ENCODE data around the gene NAV3. TPM values are rescaled to one million over a fixed set of nuclear protein-coding genes. Genes with fewer than 3 reads are reported as not detected.

NAV3 gene
- total RNA-seq, 6 donors from 2014 or later = 3.5 to 24.1 (median 8.6) TPM

- WGBS, 2 donors = 48 to 59% methylated on average over 2 of the region's 2 CpGs
- no peak overlapping the region for H3K27ac ChIP-seq
- TF ChIP-seq CTCF (IDR thresholded peaks at IDR 0.05) = no peak
- no peak for TF ChIP-seq EP300 (IDR thresholded peaks at IDR 0.05)
- TF ChIP-seq POLR2AphosphoS5 (IDR thresholded peaks at IDR 0.05) = no peak
- TF ChIP-seq POLR2A (IDR thresholded peaks at IDR 0.05) = no peak
Measured at GRCh38 chr12:77847060-77847541, 16.4 kb downstream of the NAV3 start.

GRCh38 chr12:77847680-77848431 is 17.2 kb downstream of the NAV3 start:
- TF ChIP-seq CTCF (IDR thresholded peaks at IDR 0.05) (no peak), POLR2AphosphoS5 (IDR thresholded peaks at IDR 0.05) (no peak), EP300 (IDR thresholded peaks at IDR 0.05) (no peak), POLR2A (IDR thresholded peaks at IDR 0.05) (no peak)
- DNase-seq = no peak
- Histone ChIP-seq H3K27ac (peak overlapping the region in 2 of 4 donors; percentile 10 to 49), H3K4me1 (peaks cover 0 to 8% (median 7%) of the 10 kb centered on the region in 4 donors), H3K4me3 (no peak overlapping the region), H3K36me3 (no peaks in the 10 kb centered on the region), H3K9me3 (no peaks in the 10 kb centered on the region), H3K27me3 (no peaks in the 10 kb centered on the region)
- WGBS, 2 donors = 16 to 20% methylated on average over 3 of the region's 3 CpGs
- peak in 1 of 2 donors; percentile 57 for ATAC-seq (ENCODE audit: low FRiP score in 2 of 2)

More at GRCh38 chr12:77847060-77847541, 16.4 kb downstream of the NAV3 start:
- Histone ChIP-seq H3K36me3 (no peaks in the 10 kb centered on the region), H3K4me3 (no peak overlapping the region), H3K27me3 (no peaks in the 10 kb centered on the region), H3K4me1 (peaks cover 0 to 9% (median 7%) of the 10 kb centered on the region in 4 donors), H3K9me3 (no peaks in the 10 kb centered on the region)
- DNase-seq = no peak
- no peak for ATAC-seq (ENCODE audit: low FRiP score in 2 of 2)

- no peak for TF ChIP-seq EP300 (IDR thresholded peaks at IDR 0.05)
- TF ChIP-seq CTCF (IDR thresholded peaks at IDR 0.05) = no peak
- no peak for TF ChIP-seq POLR2A (IDR thresholded peaks at IDR 0.05)
- TF ChIP-seq POLR2AphosphoS5 (IDR thresholded peaks at IDR 0.05) = no peak
- Histone ChIP-seq H3K4me1 (peaks cover 0 to 8% (median 7%) of the 10 kb centered on the region in 4 donors), H3K36me3 (no peaks in the 10 kb centered on the region), H3K27me3 (no peaks in the 10 kb centered on the region), H3K27ac (no peak overlapping the region), H3K9me3 (no peaks in the 10 kb centered on the region), H3K4me3 (no peak overlapping the region)
- WGBS, 2 donors = 63 to 76% methylated on average over 2 of the region's 2 CpGs
- no peak for DNase-seq
- no peak for ATAC-seq (ENCODE audit: low FRiP score in 2 of 2)
Measured at GRCh38 chr12:77850129-77850528, 19.4 kb downstream of the NAV3 start.

GRCh38 chr12:77850698-77851097 is 20.0 kb downstream of the NAV3 start:
- no peak for TF ChIP-seq EP300 (IDR thresholded peaks at IDR 0.05)
- TF ChIP-seq POLR2A (IDR thresholded peaks at IDR 0.05) = no peak
- no peak for TF ChIP-seq CTCF (IDR thresholded peaks at IDR 0.05)
- TF ChIP-seq POLR2AphosphoS5 (IDR thresholded peaks at IDR 0.05) = no peak
- Histone ChIP-seq H3K4me3 (no peak overlapping the region), H3K9me3 (no peaks in the 10 kb centered on the region), H3K27me3 (no peaks in the 10 kb centered on the region), H3K36me3 (no peaks in the 10 kb centered on the region), H3K27ac (no peak overlapping the region), H3K4me1 (peaks cover 0 to 8% (median 7%) of the 10 kb centered on the region in 4 donors)
- 100% methylated on average over 2 of the region's 2 CpGs for WGBS, 2 donors
- DNase-seq (no peak), ATAC-seq (ENCODE audit: low FRiP score in 2 of 2) (no peak)
